ENCODE measurements around the gene KCNMB2. TPM values are rescaled to one million over a fixed set of nuclear protein-coding genes. Genes with fewer than 3 reads are reported as not detected.

Gene KCNMB2
- polyA plus RNA-seq, 1 of the 3 experiments (the other 2 are of a cell fraction) = not detected

- no peaks in the 10 kb centered on the region for H3K27me3 ChIP-seq (ENCODE audit: insufficient read depth)
- DNase-seq = peak; percentile 38
Measured at GRCh38 chr3:178646186-178646862, 110.1 kb downstream of the KCNMB2 start.

GRCh38 chr3:178655488-178655887 lies 119.3 kb downstream of the KCNMB2 start:
- CTCF ChIA-PET = no interaction called here
- H2AFZ ChIP-seq (ENCODE audit: low read depth) = no peak overlapping the region
- no peak overlapping the region for H3K27ac ChIP-seq (ENCODE audit: low read depth in 2 of 2, low read length in 1 of 2)
- no peaks in the 10 kb centered on the region for H3K79me2 ChIP-seq (ENCODE audit: insufficient read depth)
- H3K9me3 ChIP-seq = no peaks in the 10 kb centered on the region
- no peaks in the 10 kb centered on the region for H3K27me3 ChIP-seq (ENCODE audit: insufficient read depth)
- no peak overlapping the region for H3K4me2 ChIP-seq
- no peaks in the 10 kb centered on the region for H4K20me1 ChIP-seq (ENCODE audit: insufficient read depth)
- no peak for DNase-seq
- no peaks in the 10 kb centered on the region for H3K4me1 ChIP-seq (ENCODE audit: control insufficient read depth in 1 of 2, insufficient read depth in 2 of 2, low read depth in 1 of 2, low read length in 1 of 2)
- H3K9me2 ChIP-seq = no peaks in the 10 kb centered on the region
- POLR2A ChIA-PET = no interaction called here
- WGBS (ENCODE audit: low lambda C conversion rate) = 19% methylated on average over 4 of the region's 4 CpGs
- H3F3A ChIP-seq (replicated peaks; ENCODE audit: insufficient read depth) = no peaks in the 10 kb centered on the region
- no peak overlapping the region for H3K4me3 ChIP-seq (ENCODE audit: low read depth in 2 of 2, low read length in 1 of 2)
- H3K9ac ChIP-seq = no peak overlapping the region
- H3K36me3 ChIP-seq (replicated peaks in 1 of 2; ENCODE audit: control insufficient read depth in 1 of 2, insufficient read depth in 2 of 2, low read length in 1 of 2) = no peaks in the 10 kb centered on the region
- no peak for TF ChIP-seq USF2 (IDR thresholded peaks at IDR 0.05; ENCODE audit: borderline replicate concordance, low read depth, low read length)
- TF ChIP-seq FOXJ3 (CRISPR knock-in tag; IDR thresholded peaks at IDR 0.05) = no peak
- TF ChIP-seq ELF1 (IDR thresholded peaks at IDR 0.05) = no peak
- TF ChIP-seq USF1 (IDR thresholded peaks at IDR 0.05; ENCODE audit: borderline replicate concordance, low read depth) = no peak
- no peak for TF ChIP-seq JUND (IDR thresholded peaks at IDR 0.05)
- TF ChIP-seq CHD2 (IDR thresholded peaks at IDR 0.05; ENCODE audit: low read length, partially characterized antibody) = no peak
- no peak for TF ChIP-seq SIN3A (IDR thresholded peaks at IDR 0.05; ENCODE audit: borderline replicate concordance, low read depth, low read length)
- TF ChIP-seq TCF12 (IDR thresholded peaks at IDR 0.05) = no peak
- no peak for TF ChIP-seq IRF3 (IDR thresholded peaks at IDR 0.05; ENCODE audit: low read depth, low read length)
- no peak for TF ChIP-seq MXI1 (IDR thresholded peaks at IDR 0.05; ENCODE audit: low read depth, low read length)
- no peak for TF ChIP-seq RFX5 (IDR thresholded peaks at IDR 0.05; ENCODE audit: low read length)

More at GRCh38 chr3:178646186-178646862, 110.1 kb downstream of the KCNMB2 start:
- no peak overlapping the region for H3K9ac ChIP-seq
- H3K27ac ChIP-seq (ENCODE audit: low read depth in 2 of 2, low read length in 1 of 2) = peak overlapping the region in 1 of 2 experiments; percentile 93; a peak in 2 of 4 replicates
- no peaks in the 10 kb centered on the region for H3K9me3 ChIP-seq
- WGBS (ENCODE audit: low lambda C conversion rate) = 10% methylated on average over 4 of the region's 4 CpGs
- no peak overlapping the region for H3K4me2 ChIP-seq
- ChIA-PET CTCF (interaction anchor here (0.8 to 1.0 kb wide), 2 partner anchors 206 to 211 kb away, joined by 3 read pairs; no protein-coding TSS in a partner anchor), POLR2A (interaction anchor here (0.6 kb wide), 1 partner anchor 22 kb away, joined by 3 read pairs; no protein-coding TSS in a partner anchor)
- no peaks in the 10 kb centered on the region for H4K20me1 ChIP-seq (ENCODE audit: insufficient read depth)
- no peaks in the 10 kb centered on the region for H3K36me3 ChIP-seq (replicated peaks in 1 of 2; ENCODE audit: control insufficient read depth in 1 of 2, insufficient read depth in 2 of 2, low read length in 1 of 2)
- H3K79me2 ChIP-seq (ENCODE audit: insufficient read depth) = no peaks in the 10 kb centered on the region
- H2AFZ ChIP-seq (ENCODE audit: low read depth) = no peak overlapping the region
- peak; percentile 40; the same call in 1 of the 2 replicates for TF ChIP-seq GATA2 (CRISPR knock-in tag; IDR thresholded peaks at IDR 0.05)
- peak; percentile 23 for TF ChIP-seq CHD2 (IDR thresholded peaks at IDR 0.05; ENCODE audit: low read length, partially characterized antibody)
- TF ChIP-seq CTCF (IDR thresholded peaks at IDR 0.05) = no peak
- TF ChIP-seq MXI1 (IDR thresholded peaks at IDR 0.05; ENCODE audit: low read depth, low read length) = no peak
- peak in 1 of 2 experiments; percentile 35; a peak in 1 of 4 replicates for TF ChIP-seq EP300 (IDR thresholded peaks at IDR 0.05; ENCODE audit: borderline replicate concordance in 1 of 2, low read depth in 1 of 2, low read length in 1 of 2)
- 0 out of 2 replicates have a peak, but pooled peaks have one; percentile 20 for TF ChIP-seq FOXJ3 (CRISPR knock-in tag; IDR thresholded peaks at IDR 0.05)
- TF ChIP-seq USF2 (IDR thresholded peaks at IDR 0.05; ENCODE audit: borderline replicate concordance, low read depth, low read length) = no peak
- no peaks in the 10 kb centered on the region for H3F3A ChIP-seq (replicated peaks; ENCODE audit: insufficient read depth)
- H3K4me1 ChIP-seq (ENCODE audit: control insufficient read depth in 1 of 2, insufficient read depth in 2 of 2, low read depth in 1 of 2, low read length in 1 of 2) = peaks cover 0 to 15% of the 10 kb centered on the region in 2 experiments; a peak in 2 of 4 replicates
- no peaks in the 10 kb centered on the region for H3K9me2 ChIP-seq
- H3K4me3 ChIP-seq (ENCODE audit: low read depth in 2 of 2, low read length in 1 of 2) = no peak overlapping the region

Data from SK-N-SH (cell line).